Left ventricle myocardium inferior (tissue), 1 donor: ENCODE data around the gene MAPK1. TPM values are rescaled to one million over a fixed set of nuclear protein-coding genes. Genes with fewer than 3 reads are reported as not detected.
"Not testable (repeated sequence)": the region's sequence is repeated elsewhere in the genome, so short reads cannot be mapped to it uniquely, and the experiment has no call there.

Experiments
- DNase-seq: peaks from one replicate; pipeline ENCODE4 v3.0.0-alpha.2; 2020
- H3K27ac ChIP-seq: fragments of 200-600 bp; replicated peaks from 2 replicates; pipeline ENCODE4 v1.8.0; 2021
- H3K27me3 ChIP-seq: fragments of 200-600 bp; 2 replicates; pipeline ENCODE4 v1.8.0; 2021; ENCODE audit warnings: low read depth
- H3K36me3 ChIP-seq: fragments of 200-600 bp; 2 replicates; pipeline ENCODE4 v1.8.0; 2021
- H3K4me1 ChIP-seq: fragments of 200-600 bp; 2 replicates; pipeline ENCODE4 v1.8.0; 2021
- H3K4me3 ChIP-seq: fragments of 200-600 bp; 2 replicates; pipeline ENCODE4 v1.8.0; 2021; ENCODE audit warnings: mild to moderate bottlenecking, moderate library complexity
- H3K9me3 ChIP-seq: fragments of 200-600 bp; replicated peaks from 2 replicates; pipeline ENCODE4 v1.8.0; 2021
- intact Hi-C: fragments of 100-400 bp; cut with micrococcal nuclease; formaldehyde crosslinking; loops from one replicate; pipeline ENCODE4 v1.11.0; 2022
- total RNA-seq: library from RNA; stranded (reverse); fragmentation: NEBNext Ultra II Directional; extraction: Animal tissue kit (Norgen Biotek cat#: 25700); gene quantifications from one replicate; pipeline ENCODE4 v1.2.1, GENCODE V29; 2021
- TF ChIP-seq, protein P1 (sequence below): fragments of 200-600 bp; IDR thresholded peaks from 2 replicates; pipeline ENCODE4 v1.8.0; 2021; ENCODE audit warnings: antibody characterized with exemption, mild to moderate bottlenecking, borderline replicate concordance
- donor health status: DM: no; HTN: yes; CAD: no; lungs with severe emphysema.

Gene MAPK1
- total RNA-seq, 1 donor from 2014 or later, result 91.7 TPM

DNA sequence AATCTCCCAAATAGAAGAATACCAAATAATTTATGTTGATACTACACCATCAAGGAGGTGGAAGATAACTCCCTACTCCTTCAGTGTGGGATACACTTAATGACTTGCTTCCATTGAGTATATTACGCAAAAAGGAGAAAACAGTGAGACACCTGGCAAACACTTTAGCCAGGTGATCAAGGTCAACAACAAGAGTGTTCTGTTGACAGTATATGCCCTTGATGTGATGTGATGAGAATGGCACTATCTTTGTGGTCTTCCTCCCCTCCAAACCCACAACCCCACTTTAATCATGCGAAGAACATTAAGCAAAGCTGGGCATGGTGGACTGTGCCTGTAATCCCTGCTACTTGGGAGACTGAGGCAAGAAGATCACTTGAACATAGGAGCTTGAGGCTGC is 26.0 kb downstream of the MAPK1 start:
- DNase-seq, result no peak
- Histone ChIP-seq H3K27me3 (no peaks in the 10 kb centered on the region), H3K9me3 (no peaks in the 10 kb centered on the region), H3K27ac (no peak overlapping the region), H3K4me1 (peaks cover 69% of the 10 kb centered on the region), H3K4me3 (no peak overlapping the region), H3K36me3 (no peaks in the 10 kb centered on the region)
- TF ChIP-seq, protein P1, sequence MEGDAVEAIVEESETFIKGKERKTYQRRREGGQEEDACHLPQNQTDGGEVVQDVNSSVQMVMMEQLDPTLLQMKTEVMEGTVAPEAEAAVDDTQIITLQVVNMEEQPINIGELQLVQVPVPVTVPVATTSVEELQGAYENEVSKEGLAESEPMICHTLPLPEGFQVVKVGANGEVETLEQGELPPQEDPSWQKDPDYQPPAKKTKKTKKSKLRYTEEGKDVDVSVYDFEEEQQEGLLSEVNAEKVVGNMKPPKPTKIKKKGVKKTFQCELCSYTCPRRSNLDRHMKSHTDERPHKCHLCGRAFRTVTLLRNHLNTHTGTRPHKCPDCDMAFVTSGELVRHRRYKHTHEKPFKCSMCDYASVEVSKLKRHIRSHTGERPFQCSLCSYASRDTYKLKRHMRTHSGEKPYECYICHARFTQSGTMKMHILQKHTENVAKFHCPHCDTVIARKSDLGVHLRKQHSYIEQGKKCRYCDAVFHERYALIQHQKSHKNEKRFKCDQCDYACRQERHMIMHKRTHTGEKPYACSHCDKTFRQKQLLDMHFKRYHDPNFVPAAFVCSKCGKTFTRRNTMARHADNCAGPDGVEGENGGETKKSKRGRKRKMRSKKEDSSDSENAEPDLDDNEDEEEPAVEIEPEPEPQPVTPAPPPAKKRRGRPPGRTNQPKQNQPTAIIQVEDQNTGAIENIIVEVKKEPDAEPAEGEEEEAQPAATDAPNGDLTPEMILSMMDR, result no peak
- intact Hi-C loops, result no loop called here

DNA sequence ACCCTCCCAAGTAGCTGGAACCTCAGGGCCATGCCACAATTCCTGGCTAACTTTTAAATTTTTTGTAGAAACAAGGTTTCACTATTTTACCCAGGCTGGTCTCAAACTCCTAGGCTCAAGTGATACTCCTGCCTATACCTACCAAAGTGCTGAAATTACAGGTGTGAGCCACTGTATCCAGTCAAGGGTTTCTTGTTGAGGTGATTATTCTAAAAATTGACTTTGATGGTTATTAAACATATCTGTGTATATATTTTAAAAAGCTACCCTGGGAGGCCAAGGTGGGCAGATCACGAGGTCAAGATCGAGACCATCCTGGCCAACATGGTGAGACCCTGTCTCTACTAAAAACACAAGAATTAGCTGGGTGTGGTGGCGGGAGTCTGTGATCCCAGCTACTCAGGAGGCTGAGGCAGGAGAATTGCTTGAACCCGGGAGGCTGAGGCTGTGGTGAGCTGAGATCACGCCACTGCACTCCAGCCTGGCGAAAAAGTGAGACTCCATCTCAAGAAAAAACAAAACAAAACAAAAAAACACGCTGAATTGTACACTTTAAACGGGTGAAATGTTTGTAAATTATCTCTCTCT is 27.1 kb downstream of the MAPK1 start:
- TF ChIP-seq, protein P1, result no peak
- H3K36me3 ChIP-seq, result no peaks in the 10 kb centered on the region
- no peaks in the 10 kb centered on the region for H3K9me3 ChIP-seq
- H3K27me3 ChIP-seq, result no peaks in the 10 kb centered on the region
- H3K27ac ChIP-seq, result no peak overlapping the region
- peaks cover 69% of the 10 kb centered on the region for H3K4me1 ChIP-seq
- DNase-seq, result no peak
- H3K4me3 ChIP-seq, result no peak overlapping the region
- intact Hi-C loops, result no loop called here

DNA sequence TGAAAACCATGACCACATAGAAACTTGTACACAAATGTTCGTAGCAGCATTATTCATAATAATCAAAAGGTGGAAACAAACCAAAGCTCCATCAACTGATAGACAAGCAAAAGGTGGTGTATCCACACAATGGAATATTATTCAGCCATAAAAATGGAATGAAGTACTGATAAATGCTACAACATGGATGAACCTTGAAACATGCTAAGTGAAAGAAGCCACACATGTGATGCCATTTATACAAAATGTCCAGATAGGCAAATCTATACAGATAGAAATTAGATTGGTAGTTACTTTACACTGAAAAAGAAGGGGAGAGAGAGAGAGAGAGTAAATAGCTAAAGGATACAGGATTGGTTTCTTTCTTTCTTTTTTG is 27.7 kb downstream of the MAPK1 start:
- no peak overlapping the region for H3K4me3 ChIP-seq
- no peak overlapping the region for H3K27ac ChIP-seq
- no peaks in the 10 kb centered on the region for H3K9me3 ChIP-seq
- no peaks in the 10 kb centered on the region for H3K36me3 ChIP-seq
- H3K4me1 ChIP-seq, result peaks cover 69% of the 10 kb centered on the region
- DNase-seq, result no peak
- intact Hi-C loops, result no loop called here
- no peaks in the 10 kb centered on the region for H3K27me3 ChIP-seq
- TF ChIP-seq, protein P1, result no peak

DNA sequence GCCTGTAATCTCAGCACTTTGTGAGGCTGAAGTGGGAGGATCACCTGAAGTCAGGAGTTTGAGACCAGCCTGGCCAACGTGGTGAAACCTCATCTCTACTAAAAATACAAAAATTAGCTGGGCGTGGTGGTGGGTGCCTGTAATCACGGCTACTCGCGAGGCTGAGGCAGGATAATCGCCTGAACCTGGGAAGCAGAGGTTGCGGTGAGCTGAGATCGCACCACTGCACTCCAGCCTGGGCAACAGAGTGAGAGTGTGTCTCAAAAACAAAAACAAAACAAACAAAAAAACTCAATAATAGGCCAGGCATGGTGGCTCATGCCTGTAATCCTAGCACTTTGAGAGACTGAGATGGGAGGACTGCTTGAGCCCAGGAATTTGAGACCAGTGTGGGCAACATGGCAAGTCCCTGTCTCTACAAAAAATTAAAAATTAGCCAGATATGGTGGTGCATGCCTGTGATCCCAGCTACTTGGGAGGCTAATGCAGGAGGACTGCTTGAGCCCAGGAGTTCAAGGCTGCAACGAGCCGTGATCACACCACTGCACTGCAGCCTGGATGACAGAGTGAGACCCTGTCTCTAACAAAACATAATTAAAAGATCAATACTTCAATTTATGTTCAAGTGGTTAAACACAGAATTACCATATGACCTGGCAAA is 28.2 kb downstream of the MAPK1 start:
- H3K4me3 ChIP-seq, intact Hi-C loops, DNase-seq, H3K27me3 ChIP-seq, H3K36me3 ChIP-seq, H3K9me3 ChIP-seq: not testable (repeated sequence)
- Histone ChIP-seq H3K4me1 (peaks cover 69% of the 10 kb centered on the region), H3K27ac (peak overlapping the region; percentile 89)

GRCh38 chr22:21837248-21837979 is 30.0 kb downstream of the MAPK1 start:
- Histone ChIP-seq H3K27ac (peak overlapping the region; percentile 89), H3K4me1 (peaks cover 71% of the 10 kb centered on the region), H3K4me3 (peak overlapping the region; percentile 29), H3K36me3 (no peaks in the 10 kb centered on the region), H3K9me3 (no peaks in the 10 kb centered on the region), H3K27me3 (no peaks in the 10 kb centered on the region)
- DNase-seq, result no peak
- intact Hi-C loops, result no loop called here
- TF ChIP-seq, protein P1, result no peak

GRCh38 chr22:21836486-21836885 is 31.0 kb downstream of the MAPK1 start:
- intact Hi-C loops, H3K27me3 ChIP-seq, H3K4me3 ChIP-seq, DNase-seq, H3K36me3 ChIP-seq, H3K9me3 ChIP-seq: not testable (repeated sequence)
- peak overlapping the region; percentile 89 for H3K27ac ChIP-seq
- peaks cover 78% of the 10 kb centered on the region for H3K4me1 ChIP-seq
